ENCODE measurements around the gene ATP5F1C.
"Not testable (repeated sequence)": the region's sequence is repeated elsewhere in the genome, so short reads cannot be mapped to it uniquely, and the experiment has no call there.

Gene ATP5F1C

DNA sequence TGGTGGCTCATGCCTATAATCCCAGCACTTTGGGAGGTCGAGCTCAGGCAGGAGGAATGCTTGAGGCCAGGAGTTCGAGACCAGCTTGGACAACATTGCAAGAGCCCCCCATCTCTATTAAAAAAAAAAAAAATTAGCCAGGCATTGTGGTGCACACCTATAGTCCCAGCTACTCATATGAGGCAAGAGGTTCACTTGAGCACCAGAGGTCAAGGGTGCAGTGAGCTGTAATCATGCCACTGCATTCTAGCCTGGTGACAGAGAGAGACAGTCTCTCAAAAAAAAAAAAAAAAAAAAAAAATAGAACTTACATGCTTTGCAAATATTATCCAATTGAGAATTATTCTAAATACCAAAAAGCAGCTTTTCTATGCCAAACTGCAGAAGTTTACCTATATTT, 11.2 kb upstream of the ATP5F1C start:
- DNase-seq (ENCODE audit: low read depth), result no peak
- no peak overlapping the region for H3K4me3 ChIP-seq (ENCODE audit: low read length)
- TF ChIP-seq, protein P1, sequence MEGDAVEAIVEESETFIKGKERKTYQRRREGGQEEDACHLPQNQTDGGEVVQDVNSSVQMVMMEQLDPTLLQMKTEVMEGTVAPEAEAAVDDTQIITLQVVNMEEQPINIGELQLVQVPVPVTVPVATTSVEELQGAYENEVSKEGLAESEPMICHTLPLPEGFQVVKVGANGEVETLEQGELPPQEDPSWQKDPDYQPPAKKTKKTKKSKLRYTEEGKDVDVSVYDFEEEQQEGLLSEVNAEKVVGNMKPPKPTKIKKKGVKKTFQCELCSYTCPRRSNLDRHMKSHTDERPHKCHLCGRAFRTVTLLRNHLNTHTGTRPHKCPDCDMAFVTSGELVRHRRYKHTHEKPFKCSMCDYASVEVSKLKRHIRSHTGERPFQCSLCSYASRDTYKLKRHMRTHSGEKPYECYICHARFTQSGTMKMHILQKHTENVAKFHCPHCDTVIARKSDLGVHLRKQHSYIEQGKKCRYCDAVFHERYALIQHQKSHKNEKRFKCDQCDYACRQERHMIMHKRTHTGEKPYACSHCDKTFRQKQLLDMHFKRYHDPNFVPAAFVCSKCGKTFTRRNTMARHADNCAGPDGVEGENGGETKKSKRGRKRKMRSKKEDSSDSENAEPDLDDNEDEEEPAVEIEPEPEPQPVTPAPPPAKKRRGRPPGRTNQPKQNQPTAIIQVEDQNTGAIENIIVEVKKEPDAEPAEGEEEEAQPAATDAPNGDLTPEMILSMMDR (IDR thresholded peaks at IDR 0.05; ENCODE audit: insufficient read depth, low read depth, low read length, missing control alignments), result no peak

DNA sequence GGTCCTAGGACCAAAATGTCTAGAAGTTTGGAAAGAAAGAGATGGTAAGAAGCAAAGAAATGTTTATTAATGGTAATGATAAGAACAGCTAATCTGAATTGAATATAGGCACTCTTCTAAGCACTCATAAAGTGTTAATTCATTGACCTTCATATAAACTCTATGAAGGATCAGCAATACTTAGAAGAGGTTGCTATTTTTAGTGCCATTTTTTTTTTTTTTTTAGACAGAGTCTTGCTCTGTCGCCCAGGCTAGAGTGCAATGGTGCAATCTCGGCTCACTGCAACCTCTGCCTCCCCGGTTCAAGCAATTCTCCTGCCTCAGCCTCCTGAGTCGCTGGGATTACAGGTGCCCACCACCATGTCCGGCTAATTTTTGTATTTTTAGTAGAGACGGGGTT, 5.8 kb upstream of the ATP5F1C start:
- not testable (repeated sequence) for DNase-seq (ENCODE audit: low read depth); H3K4me3 ChIP-seq (ENCODE audit: low read length)

DNA sequence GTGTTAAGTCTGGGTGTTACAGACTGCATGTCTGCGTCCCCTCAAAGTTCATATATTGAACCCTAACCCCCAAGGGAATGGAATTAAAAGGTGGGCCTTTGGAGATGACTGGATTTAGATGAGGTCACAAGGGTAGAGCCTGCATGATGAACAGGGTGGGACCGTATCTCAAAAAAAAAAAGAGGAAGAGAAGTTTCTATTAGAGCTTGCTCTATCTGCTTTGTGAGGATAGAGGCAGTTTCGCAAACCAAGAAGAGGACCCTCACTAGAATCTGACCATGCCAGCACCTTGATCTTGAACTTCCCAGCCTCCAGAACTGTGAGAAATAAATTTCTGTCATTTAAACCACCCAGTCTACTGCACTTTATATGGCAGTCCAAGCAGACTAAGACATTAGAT, 1.5 kb upstream of the ATP5F1C start:
- TF ChIP-seq, protein P1 (IDR thresholded peaks at IDR 0.05; ENCODE audit: insufficient read depth, low read depth, low read length, missing control alignments), result no peak
- DNase-seq (ENCODE audit: low read depth), result no peak
- peak overlapping the region; percentile 88 for H3K4me3 ChIP-seq (ENCODE audit: low read length)

DNA sequence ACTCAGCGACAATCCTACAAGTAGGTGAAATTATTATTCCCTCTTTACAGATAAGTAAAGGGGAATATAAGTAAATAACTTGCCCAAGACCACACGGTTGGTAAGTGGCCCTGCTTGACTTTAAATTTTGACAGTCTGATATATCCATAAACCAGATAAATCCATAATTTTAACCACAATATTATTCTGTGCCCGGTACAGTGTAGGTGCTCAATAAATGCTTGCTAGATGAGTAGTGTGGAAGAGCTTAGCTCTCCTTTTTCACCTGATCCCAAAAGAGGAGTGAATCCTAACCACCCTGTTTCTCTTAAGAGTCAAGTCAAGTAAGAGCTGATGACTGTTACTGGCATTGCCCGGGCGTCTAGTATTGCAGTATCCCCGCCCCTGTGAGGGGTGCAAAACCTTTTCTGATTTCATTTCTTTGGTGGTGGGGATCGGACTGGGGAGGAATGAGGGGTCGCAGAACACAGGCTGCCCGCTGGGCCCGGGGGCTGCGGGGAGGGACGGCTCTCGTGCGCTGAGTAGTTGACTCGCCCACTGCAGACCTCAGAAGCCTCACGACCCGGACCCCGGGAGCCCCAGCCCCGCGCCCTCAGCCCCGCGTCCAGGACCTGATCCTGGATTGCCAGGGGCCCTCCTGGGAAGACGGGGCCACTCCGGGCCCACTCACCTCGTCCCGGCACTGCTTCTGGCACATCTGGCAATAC, 674 bp upstream of the ATP5F1C start:
- DNase-seq (ENCODE audit: low read depth), result peak; percentile 56
- H3K4me3 ChIP-seq (ENCODE audit: low read length), result peak overlapping the region; percentile 88
- TF ChIP-seq, protein P1 (IDR thresholded peaks at IDR 0.05; ENCODE audit: insufficient read depth, low read depth, low read length, missing control alignments), result no peak

DNA sequence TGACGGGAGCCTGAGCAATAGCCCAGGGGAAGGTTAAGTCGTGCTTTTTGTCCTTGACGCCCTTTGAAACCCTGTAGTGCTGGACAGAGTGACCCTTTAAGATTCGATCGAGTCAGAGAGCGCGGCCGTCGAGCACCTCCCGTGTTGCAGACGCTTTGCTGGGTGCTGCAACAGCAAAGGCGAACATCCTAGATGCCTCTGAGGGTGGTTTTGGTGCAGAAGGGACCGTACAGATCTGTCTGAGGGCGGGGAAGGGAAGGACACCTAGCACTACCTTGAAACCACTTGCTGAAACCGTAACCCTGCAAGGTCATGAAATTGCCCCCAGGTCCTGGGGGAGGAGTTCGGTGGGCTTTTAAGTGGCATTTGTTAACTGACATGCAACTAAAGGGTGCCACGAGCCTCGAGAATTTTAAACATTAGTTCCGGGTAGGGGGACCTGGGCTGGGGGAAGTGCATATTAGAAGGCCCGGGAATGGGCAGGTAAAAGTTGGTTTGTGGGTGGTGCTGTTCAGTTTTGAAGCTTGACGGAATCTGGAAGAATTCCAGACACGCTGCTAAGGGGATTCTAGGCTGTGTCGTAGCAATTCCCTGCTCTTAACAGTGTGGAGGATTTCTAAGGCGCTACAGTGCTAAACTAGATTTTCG, 786 bp downstream of the ATP5F1C start:
- peak overlapping the region; percentile 88 for H3K4me3 ChIP-seq (ENCODE audit: low read length)
- TF ChIP-seq, protein P1 (IDR thresholded peaks at IDR 0.05; ENCODE audit: insufficient read depth, low read depth, low read length, missing control alignments), result no peak
- peak; percentile 47 for DNase-seq (ENCODE audit: low read depth)

DNA sequence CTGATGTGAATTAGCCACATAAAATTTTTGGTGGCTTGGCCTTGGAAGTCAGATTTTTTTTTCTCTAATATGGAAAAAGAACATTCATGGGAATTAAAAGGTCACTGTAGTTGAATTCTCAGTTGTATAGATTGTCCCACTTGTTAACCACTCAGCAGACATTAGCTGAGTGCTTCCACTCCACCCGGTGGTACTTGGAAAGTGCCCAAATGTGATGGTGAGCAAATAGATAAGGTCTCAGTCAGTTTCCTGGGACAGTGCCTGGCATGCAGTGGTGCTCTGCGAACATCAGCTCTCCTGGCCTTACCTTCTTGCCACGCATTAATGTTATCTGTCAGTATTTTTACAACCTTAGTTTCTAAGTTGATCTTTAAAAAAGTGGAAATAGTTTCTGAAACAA, 1.4 kb downstream of the ATP5F1C start:
- peak; percentile 24 for DNase-seq (ENCODE audit: low read depth)
- peak overlapping the region; percentile 88 for H3K4me3 ChIP-seq (ENCODE audit: low read length)
- TF ChIP-seq, protein P1 (IDR thresholded peaks at IDR 0.05; ENCODE audit: insufficient read depth, low read depth, low read length, missing control alignments), result no peak

DNA sequence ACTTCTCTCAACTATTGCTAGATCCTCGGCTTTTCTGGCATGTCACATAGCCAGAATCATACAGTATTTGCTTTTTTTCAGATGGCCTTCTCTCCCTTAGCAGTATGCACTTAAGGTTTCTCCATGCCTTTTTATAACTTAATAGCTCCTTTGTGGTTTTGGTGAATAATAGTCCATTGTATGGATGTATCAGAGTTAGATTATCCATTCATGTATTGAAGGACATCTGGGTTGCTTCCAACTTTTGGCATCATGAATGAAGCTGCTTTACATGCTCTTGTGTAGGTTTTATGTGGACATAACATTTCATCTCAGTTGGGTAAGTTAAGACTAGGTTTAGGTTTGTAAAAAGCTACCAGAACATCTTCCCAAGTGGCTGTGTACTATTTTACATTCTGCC, 4.6 kb downstream of the ATP5F1C start:
- TF ChIP-seq, protein P1 (IDR thresholded peaks at IDR 0.05; ENCODE audit: insufficient read depth, low read depth, low read length, missing control alignments), result no peak
- no peak overlapping the region for H3K4me3 ChIP-seq (ENCODE audit: low read length)
- DNase-seq (ENCODE audit: low read depth), result no peak
